ENCODE measurements around the gene PSME1.

PSME1 gene

GRCh38 chr14:24167469-24168114 lies 31.6 kb downstream of the PSME1 start:
- FAIRE-seq (no peak), DNase-seq (ENCODE audit: insufficient read length, low spot score) (no peak)

GRCh38 chr14:24171422-24172260 lies 35.6 kb downstream of the PSME1 start, which contains the start of gene REC8:
Gene REC8, plus strand, starts transcription at chr14:24172080. Its CDS starts 473 bp downstream, at chr14:24172553.
- FAIRE-seq (peak; percentile 79), DNase-seq (ENCODE audit: insufficient read length, low spot score) (peak; percentile 85)

DNA sequence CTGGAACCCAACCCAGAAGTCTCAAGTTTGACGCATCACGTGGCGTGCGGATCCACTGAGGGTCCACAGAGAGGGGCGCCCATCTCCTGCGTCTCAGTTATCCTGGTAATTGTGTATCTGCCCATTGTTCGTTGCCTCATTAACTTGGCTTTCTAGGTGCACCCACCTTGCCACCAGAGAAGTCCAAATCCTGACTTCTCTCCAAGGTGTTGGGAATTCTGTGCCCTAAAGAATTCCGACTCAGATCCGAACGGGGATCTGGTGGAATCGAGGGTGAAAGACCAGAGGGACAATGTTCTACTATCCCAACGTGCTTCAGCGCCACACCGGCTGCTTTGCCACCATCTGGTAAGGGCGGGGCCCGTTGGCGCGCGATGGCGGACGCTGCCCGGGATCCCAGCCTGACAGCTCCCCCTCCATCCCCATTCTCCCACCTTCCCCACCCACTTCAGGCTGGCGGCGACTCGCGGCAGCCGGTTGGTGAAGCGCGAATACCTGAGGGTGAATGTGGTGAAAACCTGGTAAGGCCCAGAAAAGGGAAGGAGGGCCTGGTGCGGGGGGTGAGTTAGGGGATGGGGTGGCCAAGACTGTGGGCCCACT lies 36.4 kb downstream of the PSME1 start:
- FAIRE-seq (no peak), DNase-seq (ENCODE audit: insufficient read length, low spot score) (no peak)

- FAIRE-seq (no peak), DNase-seq (ENCODE audit: insufficient read length, low spot score) (no peak)
Observed at GRCh38 chr14:24172871-24173281, 36.9 kb downstream of the PSME1 start.

GRCh38 chr14:24176599-24176998 lies 40.6 kb downstream of the PSME1 start:
- DNase-seq (ENCODE audit: insufficient read length, low spot score) (no peak), FAIRE-seq (no peak)

DNA sequence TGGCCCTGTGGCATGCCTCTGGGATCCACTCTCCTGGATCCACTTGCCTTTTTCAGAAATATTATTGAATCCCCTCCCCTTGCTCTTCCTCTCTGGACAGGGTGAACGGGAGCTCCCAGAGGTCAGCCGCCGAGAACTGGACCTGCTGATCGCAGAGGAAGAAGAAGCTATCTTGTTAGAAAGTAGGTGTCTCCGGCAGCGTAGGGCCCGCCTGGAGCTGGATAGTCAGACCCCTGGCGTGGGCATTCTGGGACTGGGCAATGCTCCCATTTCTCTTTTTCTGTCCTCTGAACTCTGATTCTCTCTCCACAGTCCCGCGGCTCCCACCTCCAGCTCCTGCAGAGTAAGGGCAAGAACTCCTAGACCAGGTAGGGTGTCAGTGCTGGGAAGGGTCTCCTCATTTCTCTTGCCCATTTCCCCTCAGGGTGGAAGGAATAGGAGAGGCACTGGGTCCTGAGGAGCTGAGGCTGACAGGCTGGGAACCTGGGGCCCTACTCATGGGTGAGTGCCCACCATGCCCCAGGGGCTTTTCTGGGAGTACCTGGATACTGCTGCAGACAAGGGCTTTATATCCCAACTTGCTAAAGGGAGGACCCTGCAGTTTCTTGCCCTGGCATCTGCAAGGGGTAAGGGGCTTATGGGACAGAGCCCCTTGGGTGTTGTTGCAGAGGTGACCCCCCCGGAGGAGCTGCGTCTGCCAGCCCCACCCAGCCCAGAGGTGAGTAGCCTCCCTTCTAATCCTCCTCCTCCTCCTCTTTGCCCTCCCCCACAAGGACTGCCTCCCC lies 41.2 kb downstream of the PSME1 start:
- no peak for DNase-seq (ENCODE audit: insufficient read length, low spot score)
- no peak for FAIRE-seq

DNA sequence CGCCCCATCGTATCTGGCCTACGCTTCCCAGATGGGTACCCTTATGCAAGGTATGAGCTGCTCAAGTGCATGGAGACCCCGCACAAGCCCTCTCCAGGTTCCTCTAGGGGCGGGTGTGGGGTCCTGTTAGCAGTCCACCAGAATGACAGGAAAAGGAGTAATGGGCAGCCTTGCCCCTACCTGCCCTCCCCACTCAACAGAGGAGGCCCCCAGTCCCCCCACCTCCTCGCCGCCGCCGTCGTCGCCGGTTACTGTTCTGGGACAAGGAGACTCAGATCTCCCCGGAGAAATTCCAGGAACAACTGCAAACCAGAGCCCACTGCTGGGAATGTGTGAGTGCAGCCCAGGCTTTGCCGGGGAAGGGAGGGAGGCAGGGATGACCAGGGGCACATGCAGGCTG lies 41.9 kb downstream of the PSME1 start:
- DNase-seq (ENCODE audit: insufficient read length, low spot score) (no peak), FAIRE-seq (no peak)

DNA sequence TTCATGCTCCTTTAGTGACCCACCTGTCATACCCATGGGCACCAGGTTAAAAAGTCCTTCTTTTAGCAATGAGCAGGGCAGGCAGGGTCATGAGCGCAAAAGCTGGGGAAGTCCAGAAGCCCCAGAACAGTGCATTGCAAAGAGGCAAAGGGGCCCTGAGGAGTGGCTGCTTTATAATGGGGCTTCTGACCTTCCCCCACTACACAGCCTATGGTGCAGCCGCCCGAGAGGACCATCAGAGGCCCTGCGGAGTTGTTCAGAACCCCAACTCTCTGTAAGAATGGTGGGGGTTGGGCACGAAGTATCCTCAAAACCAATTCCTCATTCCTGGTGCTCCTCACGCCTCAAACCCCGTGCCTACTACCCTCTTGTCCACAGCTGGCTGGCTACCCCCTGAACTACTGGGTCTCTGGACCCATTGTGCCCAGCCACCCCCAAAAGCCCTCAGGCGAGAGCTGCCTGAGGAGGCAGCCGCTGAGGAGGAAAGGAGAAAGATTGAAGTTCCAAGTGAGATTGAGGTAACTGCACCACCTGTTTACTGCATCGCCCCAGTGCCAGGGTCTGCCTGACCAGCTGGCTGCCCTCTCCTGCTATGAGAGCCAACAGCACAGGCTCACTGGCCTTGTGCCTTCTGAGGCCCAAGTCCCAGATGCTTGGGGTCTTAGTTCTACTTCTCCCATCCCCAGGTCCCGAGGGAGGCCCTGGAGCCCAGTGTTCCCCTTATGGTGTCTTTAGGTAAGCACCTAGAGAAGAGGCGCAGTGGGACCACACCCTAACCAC lies 42.6 kb downstream of the PSME1 start:
- FAIRE-seq, result no peak
- DNase-seq (ENCODE audit: insufficient read length, low spot score), result no peak

DNA sequence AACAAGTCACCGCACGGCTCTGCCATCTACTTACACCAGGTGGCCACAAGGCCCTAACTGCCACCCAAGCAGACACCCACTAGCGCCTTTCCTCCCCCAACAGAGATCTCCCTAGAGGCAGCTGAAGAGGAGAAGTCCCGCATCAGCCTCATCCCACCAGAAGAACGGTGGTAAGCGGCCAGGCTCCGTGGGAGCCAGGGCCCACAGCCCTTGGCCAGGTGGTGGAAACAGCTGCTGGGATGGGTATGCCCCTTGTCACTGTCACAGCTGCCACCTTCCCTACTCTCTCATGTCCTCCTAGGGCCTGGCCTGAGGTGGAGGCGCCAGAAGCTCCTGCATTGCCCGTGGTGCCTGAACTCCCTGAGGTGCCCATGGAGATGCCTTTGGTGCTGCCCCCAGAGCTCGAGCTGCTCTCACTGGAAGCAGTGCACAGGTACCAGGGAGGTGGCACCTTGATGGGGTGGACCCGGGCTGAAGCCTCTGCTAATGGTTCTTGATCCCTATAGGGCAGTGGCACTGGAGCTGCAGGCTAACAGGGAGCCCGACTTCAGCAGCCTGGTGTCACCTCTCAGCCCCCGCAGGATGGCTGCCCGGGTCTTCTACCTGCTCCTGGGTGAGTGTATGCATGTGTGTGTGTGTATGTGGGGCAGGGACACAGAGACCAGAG lies 43.4 kb downstream of the PSME1 start:
- FAIRE-seq (no peak), DNase-seq (ENCODE audit: insufficient read length, low spot score) (no peak)

GRCh38 chr14:24179961-24180796 lies 44.2 kb downstream of the PSME1 start:
- DNase-seq (ENCODE audit: insufficient read length, low spot score), result no peak
- no peak for FAIRE-seq

DNA sequence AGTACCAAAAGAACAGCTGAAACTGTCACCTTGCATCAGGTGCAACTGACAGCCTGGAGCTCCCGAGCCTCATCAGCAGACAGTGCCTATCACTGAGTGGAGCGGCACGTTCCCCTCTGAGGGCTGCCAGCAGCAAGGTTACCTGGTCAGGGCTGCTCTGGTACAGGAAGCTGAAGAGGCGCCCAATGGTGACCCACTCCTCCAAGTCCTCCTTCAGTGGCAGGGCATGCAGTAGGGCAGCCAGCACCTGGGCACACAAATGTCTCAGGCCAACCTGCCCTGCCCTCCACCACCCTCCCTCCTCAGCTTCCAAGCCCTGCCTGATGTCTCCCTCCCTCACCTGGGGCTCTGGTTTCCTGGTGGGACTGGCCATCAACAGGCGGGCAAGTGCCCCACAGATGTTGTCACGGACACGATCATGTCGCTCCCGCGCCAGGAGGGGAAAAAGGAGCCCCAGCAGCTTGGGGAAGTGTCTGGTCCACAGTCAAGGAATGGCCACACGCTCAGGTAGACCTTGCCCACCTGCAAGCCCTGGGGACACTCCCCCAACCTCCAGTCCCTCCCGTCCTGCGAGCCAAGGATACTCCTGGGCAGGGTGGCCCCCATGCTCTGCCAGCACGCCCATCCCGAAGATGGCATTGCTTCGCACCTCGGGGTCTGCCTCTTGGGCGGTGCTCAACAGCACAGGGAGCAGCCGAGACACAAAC lies 45.5 kb downstream of the PSME1 start:
- no peak for FAIRE-seq
- DNase-seq (ENCODE audit: insufficient read length, low spot score), result no peak

DNA sequence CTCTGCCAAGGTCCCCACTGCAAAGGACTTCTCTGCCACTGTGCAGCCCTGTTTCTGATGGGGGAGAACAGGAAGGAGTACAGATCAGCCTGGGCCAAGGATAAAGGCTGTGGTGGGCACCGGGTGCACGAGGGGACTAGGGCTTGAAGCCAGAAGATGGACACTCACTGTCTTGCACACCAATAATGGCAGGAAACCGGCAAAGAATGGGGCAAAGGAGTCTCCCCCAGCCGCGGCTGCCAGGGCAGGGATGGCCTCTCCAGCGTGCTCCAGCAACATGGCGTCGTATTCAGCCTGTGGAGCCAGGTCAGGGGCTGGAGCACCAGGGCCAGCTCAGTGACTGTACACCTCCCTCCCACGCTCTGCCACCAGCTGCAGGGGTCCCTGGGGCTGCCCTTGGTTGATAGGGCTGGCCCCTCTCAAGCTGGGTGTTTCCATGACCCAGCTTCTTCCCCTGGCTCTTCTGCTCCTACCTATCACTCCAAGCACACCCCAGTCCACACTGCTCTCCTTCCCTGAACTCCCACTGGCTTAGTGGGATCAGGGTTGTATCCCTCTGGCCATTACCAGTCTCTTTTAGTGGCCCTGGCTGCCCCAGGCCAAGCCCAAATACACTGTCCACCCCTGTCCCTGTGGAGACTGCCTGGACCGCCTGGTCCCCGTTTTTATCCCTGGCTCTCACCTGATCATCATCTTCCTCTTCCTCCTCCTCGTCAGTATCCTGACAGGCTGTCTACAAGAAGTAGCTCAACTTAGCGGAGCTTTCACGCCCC lies 46.3 kb downstream of the PSME1 start:
- FAIRE-seq (no peak), DNase-seq (ENCODE audit: insufficient read length, low spot score) (no peak)

DNA sequence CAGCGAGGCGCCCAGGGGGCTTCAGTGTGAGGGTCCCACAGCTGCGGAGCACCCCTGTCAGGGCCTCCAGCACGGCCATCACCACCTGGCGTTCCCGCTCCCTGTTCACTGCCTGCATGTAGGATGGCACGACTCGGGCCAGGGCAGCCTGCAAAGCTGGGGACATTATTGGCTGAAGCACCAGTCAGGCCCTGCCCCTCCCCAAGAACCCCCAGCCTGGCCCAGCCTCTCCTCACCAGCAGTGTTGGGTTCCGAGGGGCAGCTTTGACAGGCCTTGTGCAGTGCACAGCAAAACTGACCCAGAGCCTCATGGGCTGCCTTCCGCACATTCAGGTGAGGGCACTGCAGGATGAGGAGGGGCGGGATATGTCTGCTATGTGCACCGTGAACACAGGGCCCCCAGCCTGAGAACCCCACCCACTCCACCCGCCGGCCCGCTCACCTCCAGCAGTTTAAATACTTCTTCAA lies 47.1 kb downstream of the PSME1 start:
- FAIRE-seq (no peak), DNase-seq (ENCODE audit: insufficient read length, low spot score) (no peak)

DNA sequence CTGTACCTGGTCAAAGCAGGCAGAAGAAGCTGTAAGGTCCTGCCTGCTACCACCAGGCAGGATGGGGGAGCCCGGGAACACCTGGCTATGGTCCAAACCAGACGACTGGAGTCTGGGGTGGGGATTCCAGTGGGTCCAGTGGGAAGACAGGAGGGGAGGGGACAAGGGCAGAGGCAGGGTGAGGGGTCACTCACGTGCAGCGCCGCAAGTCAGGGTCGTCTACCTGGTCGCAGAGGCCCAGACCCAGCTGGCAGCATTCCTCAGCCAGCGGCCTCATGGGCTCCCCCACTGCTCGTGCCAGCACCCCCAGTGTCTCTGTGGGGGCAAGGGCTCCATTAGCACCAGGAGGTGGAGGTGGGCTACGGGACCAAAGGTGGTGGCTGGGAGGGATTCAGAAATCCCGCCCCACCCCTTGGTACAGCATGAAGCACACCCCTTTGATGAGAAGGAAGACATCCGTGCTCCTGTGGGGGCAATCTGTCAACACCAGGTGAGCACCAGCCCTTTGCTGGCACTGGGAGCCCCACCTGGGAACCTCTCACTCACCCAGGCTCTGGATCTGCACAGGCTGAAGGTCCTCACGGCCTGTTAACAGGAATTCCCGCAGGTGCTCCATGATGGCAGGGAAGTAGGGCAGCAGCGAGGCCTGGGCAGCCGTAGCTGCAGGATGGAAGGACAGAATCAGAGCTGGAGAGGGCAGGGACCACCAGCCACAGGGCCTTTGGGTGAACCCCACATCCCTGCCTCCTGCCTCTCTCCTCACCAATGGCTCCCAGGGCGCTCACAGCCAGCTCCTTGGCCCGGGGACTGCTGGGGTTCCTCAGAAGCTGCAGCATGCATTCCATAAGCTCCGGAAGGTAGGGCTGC lies 48.3 kb downstream of the PSME1 start:
- DNase-seq (ENCODE audit: insufficient read length, low spot score) (no peak), FAIRE-seq (no peak)

DNA sequence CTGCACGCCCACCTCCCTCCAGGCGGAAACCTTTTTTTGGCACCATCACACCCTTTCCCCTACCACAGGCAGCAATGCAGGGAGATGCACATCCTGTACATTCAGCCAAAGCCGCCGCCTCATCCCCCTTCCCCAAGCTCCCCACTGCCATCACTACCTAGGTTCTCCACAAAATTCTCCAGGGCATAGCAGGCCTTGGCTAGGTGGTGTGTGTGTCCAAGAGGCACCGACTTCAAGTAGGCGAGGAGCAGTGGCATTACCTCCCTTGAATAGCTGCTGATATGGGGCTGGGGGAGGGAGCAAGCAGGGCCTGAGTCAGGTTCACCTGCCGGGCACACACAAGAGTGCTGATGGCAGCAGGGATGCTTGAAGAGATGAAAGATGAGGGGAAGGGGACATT lies 49.0 kb downstream of the PSME1 start:
- FAIRE-seq (no peak), DNase-seq (ENCODE audit: insufficient read length, low spot score) (no peak)

- DNase-seq (ENCODE audit: insufficient read length, low spot score) (no peak), FAIRE-seq (no peak)
Observed at GRCh38 chr14:24185741-24186140, 49.7 kb downstream of the PSME1 start.
